UCSD-AML1 (cell line): Measurements from ENCODE around the gene PMFBP1.

Experiments
- DNase-seq: peaks from one replicate; lab custom pipeline; 2025; ENCODE audit not compliant: unreplicated experiment; lab: John Stamatoyannopoulos, UW

PMFBP1 gene

GRCh38 chr16:72131036-72131435, 40.9 kb downstream of the PMFBP1 start:
- no peak for DNase-seq

DNA sequence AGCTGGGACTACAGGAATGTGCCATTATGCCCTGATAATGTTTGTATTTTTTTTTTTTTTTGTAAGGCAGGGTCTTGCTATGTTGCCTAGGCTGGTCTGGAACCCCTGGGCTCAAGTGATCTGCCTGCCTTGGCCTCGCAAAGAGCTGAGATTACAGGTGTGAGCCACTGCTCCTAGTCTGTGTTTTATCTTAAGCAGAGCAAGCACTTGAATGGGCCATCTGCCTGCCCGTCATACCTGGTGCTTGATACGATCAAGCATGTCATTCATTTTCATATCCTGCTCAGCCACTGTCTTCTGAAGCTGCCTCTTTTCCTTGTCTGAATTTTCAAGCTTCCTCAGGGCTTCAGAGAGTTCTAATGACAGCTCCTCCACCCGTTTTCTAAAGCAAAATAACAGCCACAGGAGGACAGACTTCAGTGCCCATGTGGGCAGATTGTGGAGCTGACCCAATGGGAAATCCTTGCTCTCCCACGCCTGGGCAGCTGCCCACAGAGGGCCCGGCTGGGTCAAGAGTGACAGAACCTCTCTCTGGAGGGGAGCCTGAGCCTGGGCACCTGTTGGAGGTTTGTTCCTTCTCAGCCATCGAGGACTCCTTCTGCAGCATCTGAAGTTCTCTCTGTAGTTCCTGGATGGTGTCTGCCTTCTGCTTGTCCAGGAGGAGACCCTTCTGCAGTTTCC, 41.8 kb downstream of the PMFBP1 start:
- no peak for DNase-seq

- DNase-seq, result no peak
Measured at GRCh38 chr16:72128701-72129100, 43.3 kb downstream of the PMFBP1 start.

GRCh38 chr16:72126429-72126765, 45.6 kb downstream of the PMFBP1 start:
- DNase-seq, result no peak

DNA sequence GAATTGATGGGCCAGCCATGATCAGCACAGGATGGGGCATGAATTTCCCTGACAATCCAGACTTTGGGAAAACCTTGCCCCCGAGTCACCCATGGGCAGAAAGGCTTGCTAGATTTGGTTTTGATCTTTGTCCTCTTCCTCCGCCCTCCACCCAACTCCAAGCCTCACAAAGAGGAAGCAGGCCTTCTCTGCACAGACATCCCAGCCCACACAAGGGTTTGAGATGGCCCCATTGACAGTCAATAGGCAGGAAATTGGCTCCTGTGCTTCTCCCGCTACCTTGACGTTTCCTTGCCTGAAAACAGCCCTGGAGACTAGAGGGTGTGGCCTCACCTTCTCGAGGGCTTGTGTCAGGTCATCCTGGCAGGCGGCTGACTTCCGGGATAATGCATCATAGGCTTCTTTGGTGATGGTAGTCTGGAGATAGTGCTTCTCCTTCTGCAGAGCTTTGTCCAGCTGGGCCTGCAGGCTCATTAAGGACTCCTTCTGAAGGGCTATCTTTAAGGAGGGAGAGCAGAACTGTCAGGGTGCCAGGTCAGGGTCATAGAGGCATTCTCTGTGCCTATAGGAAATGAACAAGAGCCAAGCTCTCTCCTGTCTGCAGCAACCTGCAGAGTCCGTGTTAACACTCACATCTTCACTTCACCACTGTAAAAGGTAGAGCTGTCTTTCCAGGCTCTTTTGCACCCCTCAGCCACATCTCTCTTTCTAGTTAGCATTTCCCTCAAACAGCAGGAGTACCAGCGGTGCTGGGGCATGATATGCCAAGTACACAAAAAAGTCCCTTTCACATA, 46.1 kb downstream of the PMFBP1 start:
- DNase-seq, result no peak

- peak; percentile 65 for DNase-seq
Measured at GRCh38 chr16:72124761-72125634, 47.0 kb downstream of the PMFBP1 start.

DNA sequence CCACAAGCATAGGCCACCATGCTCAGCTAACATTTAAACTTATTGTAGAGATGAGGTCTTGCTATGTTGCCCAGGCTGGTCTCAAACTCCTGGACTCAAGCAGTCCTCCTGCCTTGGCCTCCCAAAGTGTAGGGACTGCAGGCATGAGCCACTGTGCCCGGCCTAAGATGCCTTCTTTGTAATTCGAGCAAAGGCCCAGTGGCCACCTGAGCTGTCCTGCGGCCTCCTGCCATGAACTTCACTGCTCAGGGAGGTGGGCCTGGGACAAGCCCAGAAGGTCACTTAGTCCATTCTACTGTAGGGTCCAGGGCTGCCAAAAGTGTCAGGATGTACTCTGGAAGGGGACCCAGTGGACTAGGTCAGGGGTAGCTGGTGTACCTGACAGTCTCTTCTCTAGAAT, 47.8 kb downstream of the PMFBP1 start:
- DNase-seq, result no peak

- DNase-seq, result no peak
Measured at GRCh38 chr16:72123426-72123825, 48.5 kb downstream of the PMFBP1 start.

DNA sequence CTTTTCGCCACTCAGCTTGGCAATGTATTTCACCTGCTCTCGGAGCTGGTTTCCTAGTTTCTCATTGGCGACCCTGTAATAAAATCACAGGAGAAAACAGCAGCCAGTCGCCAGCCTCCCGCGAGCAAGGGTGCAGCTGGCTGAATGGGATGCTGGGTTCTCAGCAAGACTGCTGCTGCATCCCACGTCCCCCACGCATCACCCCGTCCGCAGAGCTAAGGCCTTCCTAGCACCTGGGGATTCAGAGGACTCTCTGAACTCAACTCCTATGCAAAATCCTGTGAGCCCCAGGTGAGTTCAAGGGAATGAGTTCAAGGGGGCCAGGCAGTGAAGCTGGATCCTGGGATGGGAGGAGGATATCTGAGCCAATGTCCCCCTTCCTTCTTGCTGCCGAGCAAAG, 49.0 kb downstream of the PMFBP1 start:
- DNase-seq, result no peak

DNA sequence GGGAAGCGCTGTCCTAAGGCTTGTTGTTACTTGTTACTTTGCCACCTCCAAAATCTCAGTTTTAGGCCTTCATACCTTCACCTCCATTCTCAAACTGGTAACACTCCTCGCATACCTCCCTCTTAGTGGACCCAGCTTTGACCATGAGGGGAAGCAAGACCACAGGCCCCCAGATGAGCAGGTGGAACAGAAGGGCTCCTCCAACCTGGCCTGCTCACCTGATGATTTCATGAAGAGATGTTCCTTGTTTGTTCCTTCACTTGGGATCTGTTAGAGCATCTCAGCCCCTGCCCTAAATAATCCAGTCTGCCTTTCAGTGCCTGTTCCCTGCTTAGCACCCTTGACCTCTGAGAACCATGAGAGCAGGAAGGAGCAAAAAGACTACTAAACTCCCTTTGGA, 49.6 kb downstream of the PMFBP1 start:
- DNase-seq, result no peak

DNA sequence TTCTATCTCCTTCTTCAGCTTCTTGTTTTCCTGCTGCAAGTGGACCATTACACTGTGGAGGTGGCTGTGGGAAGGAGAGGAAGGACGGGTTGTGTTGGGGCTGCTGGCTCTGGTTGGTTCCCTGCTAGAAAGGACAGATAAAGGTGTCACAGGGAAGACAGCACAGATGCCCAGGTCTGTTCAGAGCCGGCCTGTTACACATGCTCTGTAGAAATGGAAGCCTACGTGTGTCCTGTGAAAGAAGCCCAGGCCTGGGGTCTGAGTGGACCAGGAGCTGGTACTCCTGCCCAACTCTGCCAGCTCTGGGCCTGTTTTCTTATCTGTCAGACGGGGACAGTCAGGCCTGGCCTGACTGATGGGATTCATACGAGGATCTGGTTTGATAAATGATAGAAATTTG, 51.9 kb downstream of the PMFBP1 start:
- no peak for DNase-seq

- no peak for DNase-seq
Measured at GRCh38 chr16:72113616-72113945, 58.4 kb downstream of the PMFBP1 start.

DNA sequence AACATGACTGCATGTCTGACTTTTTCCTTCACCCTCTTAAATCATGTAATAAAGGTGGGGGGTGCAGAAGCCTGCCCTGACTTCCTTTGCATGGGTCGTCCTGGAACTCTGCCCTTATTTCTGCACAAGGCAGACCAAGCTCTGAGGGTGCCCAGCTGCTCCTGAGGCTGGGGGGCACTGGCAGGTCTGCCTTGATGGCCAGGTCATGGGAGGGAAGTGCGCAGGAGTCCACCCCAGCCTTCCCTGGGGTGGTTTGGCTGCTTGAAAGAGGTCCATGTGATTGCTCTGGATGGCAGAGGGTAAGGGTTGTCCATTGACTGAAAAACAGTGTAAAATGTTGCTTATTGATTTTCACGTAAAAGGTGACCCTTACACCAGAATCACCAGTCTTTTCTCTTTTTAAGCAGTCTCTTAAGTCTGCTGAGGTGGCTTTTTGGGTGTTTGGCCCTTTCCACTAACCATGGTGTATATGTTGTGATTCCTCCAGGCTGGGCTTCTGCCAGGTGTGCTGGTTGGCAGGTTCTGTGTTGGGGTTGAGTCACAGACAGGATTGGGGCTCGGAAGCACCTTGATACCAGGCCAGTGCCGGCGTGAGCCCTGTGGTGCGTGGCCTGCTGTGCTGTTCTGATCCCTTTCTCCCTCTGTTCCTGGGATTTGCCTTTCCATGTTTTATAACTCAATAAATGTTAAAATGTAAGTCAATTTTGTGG, 58.9 kb downstream of the PMFBP1 start:
- no peak for DNase-seq

DNA sequence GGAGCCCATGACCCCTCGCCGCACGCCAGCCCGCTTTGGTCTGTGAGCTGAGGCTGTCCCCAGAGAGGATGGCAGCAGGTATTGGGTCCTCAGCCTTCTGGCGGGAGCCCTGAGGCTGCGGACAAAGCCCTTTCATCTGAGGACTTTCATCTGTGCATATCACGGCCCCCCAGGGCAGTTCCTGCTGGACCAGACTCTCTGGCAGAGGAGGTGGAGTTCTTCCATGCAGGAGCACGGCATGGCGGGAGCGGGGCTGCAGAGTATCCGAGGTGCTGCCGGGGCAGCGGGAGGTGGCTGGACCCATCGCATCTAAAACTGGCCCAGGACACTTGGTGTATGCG, 59.5 kb downstream of the PMFBP1 start:
- no peak for DNase-seq

- DNase-seq, result no peak
Measured at GRCh38 chr16:72111657-72112451, 60.1 kb downstream of the PMFBP1 start.

DNA sequence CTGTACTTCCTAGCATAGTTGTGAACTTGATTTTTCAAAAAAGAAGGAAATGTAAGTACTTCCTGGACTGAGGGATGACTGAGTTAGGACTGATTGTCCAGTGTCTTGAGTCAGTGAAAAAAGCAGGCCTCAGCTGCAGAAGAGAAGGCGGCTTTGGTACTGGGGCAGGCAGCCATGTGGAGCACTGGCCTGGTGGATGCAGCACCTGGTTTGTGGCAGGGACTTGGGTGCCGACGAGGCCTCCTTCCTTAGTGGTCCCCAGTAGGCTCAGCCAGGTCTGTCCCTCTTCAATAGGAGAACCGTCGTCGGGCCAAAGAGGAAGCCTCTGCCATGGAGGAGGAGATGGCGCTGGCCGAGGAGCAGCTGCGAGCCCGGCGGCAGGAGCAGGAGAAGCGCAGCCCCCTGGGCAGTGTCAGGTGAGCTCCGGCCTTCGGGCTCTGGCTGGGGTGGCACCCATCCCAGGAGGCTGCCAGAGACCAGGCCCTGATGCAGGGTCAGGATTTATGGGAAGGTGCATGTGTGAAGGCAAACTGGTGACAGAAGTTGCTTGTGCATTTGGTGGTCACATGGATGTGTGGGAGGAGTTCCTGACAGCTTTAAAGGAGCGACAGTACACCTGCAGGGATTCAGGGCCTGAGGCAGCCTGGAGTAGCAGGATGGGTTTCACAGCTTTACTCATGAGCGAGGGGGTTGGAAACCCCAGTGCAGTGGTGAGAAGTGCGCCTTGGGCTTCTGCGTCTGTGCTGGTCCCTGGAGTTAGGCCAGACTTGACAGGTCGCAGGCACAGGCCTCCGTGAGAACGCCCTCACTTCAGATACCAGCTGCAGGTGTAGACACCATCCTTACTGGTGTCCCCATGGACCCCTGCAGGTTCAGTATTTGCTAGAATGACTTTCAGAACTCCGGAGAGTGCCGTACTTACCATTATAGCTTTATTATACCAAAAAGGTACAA, 61.0 kb downstream of the PMFBP1 start:
- no peak for DNase-seq

GRCh38 chr16:72109966-72110530, 61.9 kb downstream of the PMFBP1 start:
- no peak for DNase-seq

- DNase-seq, result no peak
Measured at GRCh38 chr16:72109300-72109699, 62.7 kb downstream of the PMFBP1 start.
